HG03060 (cell line): ENCODE data around the gene CLK2.
"Not testable (repeated sequence)": the region's sequence is repeated elsewhere in the genome, so short reads cannot be mapped to it uniquely, and the experiment has no call there.

ENCODE experiments used
- ATAC-seq: cut with Tn5 transposase; IDR thresholded peaks from one replicate; pipeline ENCODE4 v1.9.1; 2021; ENCODE audit warnings: low read depth, moderate number of reproducible peaks; ENCODE audit not compliant: unreplicated experiment

Gene CLK2

GRCh38 chr1:155269381-155269780 lies 3.9 kb downstream of the CLK2 start:
- no peak for ATAC-seq

DNA sequence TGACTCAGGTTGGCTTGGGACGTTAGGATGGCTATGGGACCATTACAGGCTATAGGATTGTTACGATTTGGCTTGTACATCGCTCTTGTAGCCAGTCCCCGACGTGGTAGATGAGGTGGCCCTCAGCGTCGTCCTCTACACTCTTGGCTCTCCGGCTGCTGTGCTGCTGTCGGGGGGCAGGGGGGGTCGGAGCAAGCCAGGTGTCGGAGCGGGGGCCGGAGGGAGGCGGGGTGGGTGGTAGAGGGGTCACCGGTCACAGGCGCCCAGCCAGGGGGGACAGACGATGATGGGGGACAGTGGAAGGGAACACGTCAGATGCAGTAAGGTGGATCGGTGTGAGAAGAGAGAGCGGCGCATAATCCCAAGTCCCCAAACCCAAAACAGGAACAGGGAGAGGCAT lies 4.7 kb downstream of the CLK2 start:
- ATAC-seq = no peak

DNA sequence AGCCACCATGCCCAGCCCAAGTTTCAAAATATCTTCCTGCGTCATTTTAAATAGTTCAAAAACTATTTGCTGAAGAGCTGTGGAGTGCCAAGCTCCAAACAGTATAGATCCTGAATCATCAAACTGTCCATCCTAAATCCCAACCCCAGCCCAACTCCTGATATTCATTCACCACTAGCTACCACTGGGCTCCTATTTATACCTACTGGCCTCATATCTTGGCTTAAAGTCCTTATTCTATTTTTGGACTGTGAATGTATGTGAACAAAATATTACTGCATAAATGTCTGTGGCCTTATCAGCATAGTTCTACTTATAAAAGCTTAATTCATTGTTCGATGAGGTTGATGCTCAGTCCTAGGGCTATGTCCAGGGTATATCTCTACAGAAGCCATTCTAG lies 5.9 kb downstream of the CLK2 start:
- no peak for ATAC-seq

GRCh38 chr1:155266553-155266952 lies 6.8 kb downstream of the CLK2 start:
- no peak for ATAC-seq

GRCh38 chr1:155263067-155263466 lies 10.2 kb downstream of the CLK2 start:
- no peak for ATAC-seq

DNA sequence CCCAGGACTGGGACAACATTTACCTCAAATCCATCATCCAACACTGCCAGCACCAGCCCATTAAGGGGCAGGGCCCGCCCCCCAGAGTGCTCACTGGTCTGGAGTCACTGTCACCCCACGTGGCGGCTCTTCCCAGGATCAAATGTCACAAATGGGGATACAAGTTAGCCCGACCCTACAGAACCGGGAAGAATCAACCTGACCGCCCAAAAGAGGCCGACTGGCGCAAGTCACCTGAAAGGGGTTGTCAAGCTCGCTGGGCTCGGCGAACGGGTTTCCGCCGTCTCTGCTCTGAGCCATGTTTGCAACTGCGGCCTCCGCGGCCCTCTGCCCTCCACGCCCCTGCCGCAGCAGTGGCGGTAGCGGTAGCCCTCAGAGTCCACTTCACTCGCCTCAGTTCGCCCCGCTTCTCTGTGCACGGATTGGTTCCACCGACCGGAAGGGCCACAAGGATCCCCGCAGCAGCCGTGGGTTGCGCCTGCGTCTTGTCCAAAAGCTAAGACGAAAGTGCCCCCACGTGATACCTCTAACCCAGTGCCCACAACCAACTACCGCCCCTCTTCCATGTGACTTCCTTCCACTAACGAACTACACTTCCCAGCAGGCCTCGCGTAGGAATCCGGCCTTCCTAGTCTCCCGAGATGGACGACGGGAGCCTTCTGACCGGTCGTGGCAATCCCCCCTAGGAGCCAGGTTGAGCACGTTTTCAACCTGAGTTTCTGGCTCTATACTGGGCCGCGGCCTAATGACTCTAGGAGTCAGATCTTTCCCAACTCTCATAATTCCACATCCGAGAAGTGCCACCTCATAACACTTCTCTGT lies 11.2 kb downstream of the CLK2 start, which contains the start of gene SCAMP3:
SCAMP3 (minus strand) TSS at position 509 of the 822 bp plus-strand sequence; CDS start at position 300, 209 bp downstream.
- peak; percentile 84 for ATAC-seq

- ATAC-seq = no peak
Measured at GRCh38 chr1:155261493-155261851, 11.8 kb downstream of the CLK2 start.

DNA sequence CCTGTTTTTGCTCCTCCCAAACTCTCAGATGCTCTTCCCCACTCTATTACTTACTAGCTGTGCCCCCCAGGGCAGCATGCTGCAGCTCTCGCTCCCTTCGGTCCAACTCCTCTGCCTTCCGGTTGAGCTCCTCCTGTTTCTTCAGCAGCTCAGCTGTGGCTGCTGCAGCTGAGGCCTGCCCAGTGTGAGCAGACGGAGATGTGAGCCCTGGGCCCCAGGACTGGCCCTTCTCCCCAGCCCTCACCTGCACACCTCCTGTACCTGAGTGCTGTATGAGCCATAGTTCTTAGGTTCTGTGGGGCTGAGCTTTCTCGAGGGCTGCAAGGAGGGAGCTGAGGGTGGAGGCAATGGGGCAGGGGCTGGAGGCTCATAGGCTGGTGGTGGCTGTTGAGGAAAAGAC lies 13.0 kb downstream of the CLK2 start:
- no peak for ATAC-seq

DNA sequence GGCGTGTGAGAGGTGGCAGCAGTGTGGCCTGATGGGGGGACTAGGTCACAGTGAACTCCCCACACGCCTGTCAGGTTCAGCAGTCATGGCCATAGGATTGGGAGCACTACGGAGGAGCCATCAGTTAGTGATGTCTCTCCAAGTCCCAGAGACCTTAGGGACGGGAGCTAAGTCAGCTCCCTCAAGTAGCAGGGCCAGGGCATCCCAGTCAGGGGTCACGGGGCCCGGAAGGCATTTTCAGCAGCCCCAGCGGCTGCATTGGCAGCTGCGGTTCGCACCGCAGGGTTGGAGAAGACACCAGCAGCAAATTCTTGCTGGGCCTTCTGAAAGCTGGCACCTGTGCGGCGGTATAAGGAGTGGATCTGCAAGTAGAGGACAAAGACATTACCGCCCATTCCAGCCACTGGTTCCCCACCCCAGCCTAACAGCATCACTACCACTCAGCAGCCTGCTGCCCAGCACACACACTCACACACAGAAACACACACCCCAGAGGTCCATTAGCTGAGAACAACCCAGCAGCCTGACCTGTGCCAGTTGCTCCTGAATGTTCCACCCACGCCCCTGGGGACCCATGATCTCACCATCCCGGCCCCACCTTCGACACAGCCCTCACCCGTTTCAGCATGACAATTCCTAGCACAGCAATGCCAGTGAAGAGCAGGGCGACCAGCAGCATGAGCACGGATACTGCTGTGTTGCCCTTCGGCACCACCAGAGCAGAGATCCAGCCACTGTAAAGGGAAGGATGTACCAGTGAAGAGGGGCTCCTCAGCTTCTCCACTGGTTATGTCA lies 17.0 kb downstream of the CLK2 start:
- no peak for ATAC-seq

- ATAC-seq = no peak
Measured at GRCh38 chr1:155255243-155256007, 17.9 kb downstream of the CLK2 start, which contains the start of gene ENTREP3. TSS of gene ENTREP3 (minus strand) at chr1:155255483. CDS start at chr1:155254877, 606 bp downstream.

DNA sequence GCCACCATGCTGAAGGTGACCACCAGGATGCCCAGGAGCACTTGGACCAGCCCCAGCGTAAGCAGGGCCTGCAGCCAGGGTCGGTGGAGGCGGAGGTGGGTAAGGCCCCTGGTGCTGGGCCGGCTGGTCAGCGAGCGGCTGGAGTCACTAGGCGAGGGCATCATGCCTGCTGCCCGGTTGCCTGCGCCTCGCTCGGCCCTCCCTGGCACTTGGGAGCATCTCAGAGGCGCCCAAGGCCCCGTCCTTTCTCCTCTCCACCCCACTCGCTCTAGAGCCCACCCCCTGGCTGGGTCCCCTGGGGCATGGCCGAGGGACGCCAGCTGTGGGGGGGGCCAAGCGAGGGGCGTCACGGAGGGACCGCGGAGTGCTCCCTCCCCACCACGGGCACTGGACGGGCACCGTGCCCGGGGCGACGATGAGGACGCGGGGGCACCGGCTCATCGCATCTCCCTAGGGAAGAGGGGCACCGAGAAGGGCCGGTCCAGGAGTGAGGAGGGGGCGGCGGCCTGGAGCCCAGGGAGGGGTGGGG lies 18.5 kb downstream of the CLK2 start:
- no peak for ATAC-seq

DNA sequence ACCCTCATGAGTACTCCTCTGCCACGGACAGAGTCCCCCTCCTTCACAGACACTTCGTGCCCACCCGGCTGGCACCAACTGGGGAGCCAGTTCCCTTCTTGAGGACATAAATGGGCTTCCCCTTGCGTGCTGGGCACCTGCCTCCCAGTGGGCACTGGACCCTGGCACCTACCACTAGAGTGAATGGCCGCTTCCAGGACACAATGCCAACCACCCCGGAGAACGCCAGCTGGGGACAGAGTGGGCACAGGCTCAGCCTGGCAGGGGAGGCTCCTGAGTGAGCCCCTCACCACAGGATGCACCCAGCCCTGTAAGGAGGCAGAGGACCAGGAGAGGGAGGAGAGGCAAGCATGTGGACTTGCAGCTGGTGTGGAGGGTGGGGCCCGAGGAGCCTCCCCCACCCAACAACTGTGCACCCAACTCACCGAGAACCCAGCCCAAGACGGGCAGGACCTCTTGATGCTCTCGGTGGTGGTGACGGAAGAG lies 19.0 kb downstream of the CLK2 start:
- no peak for ATAC-seq

DNA sequence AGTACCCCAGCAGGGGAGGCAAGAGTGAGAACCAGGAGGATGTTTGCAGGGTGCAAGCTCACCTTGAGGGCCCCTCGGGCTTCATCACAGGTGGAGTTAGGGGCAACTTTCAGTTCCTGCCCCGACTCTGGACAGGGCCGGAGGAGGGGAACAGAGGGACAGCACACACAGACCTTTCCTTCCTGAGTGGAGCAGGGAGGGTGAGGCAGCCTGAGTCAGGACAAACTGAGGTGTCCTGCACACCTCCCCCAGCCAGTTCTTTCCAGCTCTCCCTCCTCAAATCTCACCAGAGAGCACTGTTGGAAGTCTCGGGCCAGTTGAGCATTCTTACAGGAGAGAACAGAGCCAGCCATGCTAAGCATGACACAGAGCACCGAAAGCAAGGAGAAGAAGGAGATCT lies 19.5 kb downstream of the CLK2 start:
- ATAC-seq = no peak

DNA sequence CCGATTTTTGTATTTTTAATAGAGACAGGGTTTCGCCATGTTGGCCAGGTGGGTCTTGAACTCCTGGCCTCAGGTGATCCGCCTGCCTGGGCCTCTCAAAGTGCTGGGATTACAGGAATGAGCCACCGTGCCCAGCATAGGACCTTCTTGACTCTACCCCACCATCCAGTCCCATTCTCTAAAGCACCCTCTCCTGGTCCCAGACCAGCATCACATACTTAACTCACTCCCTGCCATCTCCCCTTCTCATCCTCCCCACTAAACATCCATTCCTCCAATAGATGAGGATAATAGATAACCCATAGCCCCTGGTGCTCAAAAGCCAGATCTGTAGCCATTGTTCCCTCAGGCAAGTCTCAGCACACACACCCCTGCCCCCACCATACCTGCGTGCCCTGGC lies 20.1 kb downstream of the CLK2 start:
- no peak for ATAC-seq

- no peak for ATAC-seq
Measured at GRCh38 chr1:155251566-155251965, 21.7 kb downstream of the CLK2 start.

DNA sequence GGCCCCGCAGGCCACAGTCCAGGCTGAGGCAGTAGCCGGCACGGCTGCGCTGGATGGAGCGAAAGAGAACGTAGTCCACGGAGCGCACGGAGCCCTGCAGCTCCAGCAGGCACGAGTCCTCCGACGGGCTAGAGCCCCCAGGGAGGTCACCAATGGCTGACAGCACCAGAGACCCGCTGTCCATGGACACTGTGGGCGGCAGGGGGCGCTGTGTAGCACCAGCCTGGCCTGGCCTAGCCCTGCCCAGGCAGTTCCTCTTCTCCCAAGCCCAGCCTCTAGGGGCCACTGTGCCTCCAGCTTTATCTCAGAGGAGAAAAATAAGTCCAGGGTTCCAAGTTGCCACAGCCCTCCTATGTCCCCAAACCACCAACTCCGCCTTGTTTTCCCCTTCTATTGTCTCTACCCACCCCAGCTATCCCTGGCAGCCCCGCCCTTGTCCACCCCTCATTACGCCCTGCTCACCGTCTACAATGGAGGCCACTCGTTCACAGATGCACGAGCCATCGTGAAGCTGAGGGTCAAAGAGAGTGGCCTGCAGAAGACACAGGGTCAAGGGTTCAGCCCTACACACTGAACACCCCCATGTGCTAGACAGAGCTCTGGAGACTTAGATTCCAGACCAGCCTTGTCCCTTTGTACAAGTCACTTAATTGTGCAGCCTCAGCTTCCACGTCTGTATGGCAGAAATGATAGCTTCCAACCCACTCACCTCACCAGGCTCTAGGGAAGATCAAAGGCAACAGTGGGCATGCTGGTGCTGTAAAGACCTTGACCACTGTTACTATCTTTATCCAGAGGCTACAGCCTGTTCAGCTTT lies 22.5 kb downstream of the CLK2 start:
- peak; percentile 74 for ATAC-seq

- ATAC-seq = peak; percentile 23
Measured at GRCh38 chr1:155250246-155250632, 23.1 kb downstream of the CLK2 start.

DNA sequence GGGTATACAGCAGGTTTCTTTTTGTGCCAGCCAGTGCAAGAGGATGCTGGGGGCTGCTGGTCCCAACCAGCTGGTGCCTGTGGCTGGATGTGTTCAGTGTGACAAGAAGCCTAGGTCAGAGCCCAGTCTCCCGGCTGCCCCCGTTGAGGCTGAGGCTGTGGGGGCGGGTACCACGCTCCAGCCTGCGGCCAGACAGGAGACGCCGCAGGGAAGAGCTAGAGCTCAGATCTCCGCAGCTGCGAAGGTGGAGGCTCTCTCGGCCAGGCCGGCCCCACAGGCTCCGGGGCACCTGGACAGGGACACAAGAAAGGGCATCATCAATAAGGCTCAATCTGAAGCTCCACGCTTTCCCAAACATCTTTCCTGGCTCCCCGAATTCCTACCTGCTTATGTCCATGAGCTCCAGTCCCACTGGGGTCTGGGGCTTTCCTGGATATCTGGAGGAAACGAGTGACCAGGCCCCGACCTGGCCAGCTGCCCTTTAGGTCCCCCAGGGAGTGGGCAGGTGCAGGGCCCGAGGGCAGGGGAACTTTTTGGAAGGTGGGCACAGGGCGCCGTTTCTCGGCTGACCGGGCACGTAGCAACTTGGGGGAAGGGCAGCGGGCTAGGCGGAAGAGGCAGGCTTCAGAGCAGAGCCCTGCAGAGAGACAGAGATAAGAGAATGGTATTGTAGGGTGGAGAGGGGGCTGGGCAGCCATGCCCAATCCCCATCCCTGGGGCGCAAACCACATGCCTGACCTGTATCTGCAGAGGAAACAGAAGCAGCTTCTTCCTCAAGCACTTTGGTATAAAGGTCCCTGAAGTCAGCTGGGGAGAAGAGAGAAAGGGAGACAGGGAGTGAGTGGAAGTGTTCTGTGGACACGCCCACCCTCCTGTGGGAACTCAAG lies 25.4 kb downstream of the CLK2 start:
- no peak for ATAC-seq

- ATAC-seq = not testable (repeated sequence)
Measured at GRCh38 chr1:155246796-155247195, 26.5 kb downstream of the CLK2 start.
